ENCODE results near the gene PHF21A. TPM values are rescaled to one million over a fixed set of nuclear protein-coding genes. Genes with fewer than 3 reads are reported as not detected.

The PHF21A gene
- total and polyA plus RNA-seq, 2 of the 13 experiments (the other 11 are each of a cell fraction or from before 2014, with no cell fraction given), result 4.1 to 34.6 TPM

GRCh38 chr11:46010100-46010499 is 111.2 kb downstream of the PHF21A start:
- Histone ChIP-seq H2AFZ (ENCODE audit: low read length) (no peak overlapping the region), H3K4me1 (ENCODE audit: insufficient read depth, low read length) (no peaks in the 10 kb centered on the region), H3K9ac (ENCODE audit: insufficient read depth, low read depth, low read length) (no peak overlapping the region), H4K20me1 (ENCODE audit: insufficient read depth, low read length) (peaks cover 7% of the 10 kb centered on the region), H3K9me3 (ENCODE audit: low read length) (no peaks in the 10 kb centered on the region), H3K79me2 (ENCODE audit: insufficient read depth, low read length) (no peaks in the 10 kb centered on the region), H3K36me3 (replicated peaks in 1 of 2; ENCODE audit: control insufficient read depth in 1 of 2, insufficient read depth in 2 of 2, low read length in 2 of 2) (no peaks in the 10 kb centered on the region), H3K27ac (ENCODE audit: extremely low read length, insufficient read depth, low read length) (no peak overlapping the region), H3K27me3 (ENCODE audit: control insufficient read depth in 1 of 2, insufficient read depth in 2 of 2, low read length in 2 of 2) (no peaks in the 10 kb centered on the region), H3K4me3 (replicated peaks in 1 of 3; ENCODE audit: insufficient read depth in 1 of 3, low read depth in 2 of 3, low read length in 3 of 3) (no peak overlapping the region), H3K4me2 (ENCODE audit: low read depth, low read length) (no peak overlapping the region)
- ChIA-PET POLR2A (no interaction called here), CTCF (ENCODE audit: low intra/inter-chr PET ratio, low total read pairs) (no interaction called here)
- no peak for FAIRE-seq
- 100% methylated on average over 1 of the region's 1 CpG for WGBS (ENCODE audit: low lambda C conversion rate)
- no peak for ATAC-seq
- DNase-seq (ENCODE audit: low spot score), result no peak
- in situ Hi-C loops (cut with HindIII; ENCODE audit: extremely low pct_ligation_motif_present, low pct_unique_long_range_greater_than_20kb) (no loop called here), intact Hi-C loops (cut with micrococcal nuclease; ENCODE audit: unreplicated experiment) (no loop called here)
- no TSS peak for BruUV-seq (replicated peaks)
- TF ChIP-seq MAFK (conservative IDR thresholded peaks at IDR 0.05 in 1 of 2, IDR thresholded peaks at IDR 0.05 in 1 of 2; ENCODE audit: low read length in 2 of 2) (peak in 1 of 2 experiments; percentile 43; a peak in 2 of 4 replicates), MBD4 (IDR thresholded peaks at IDR 0.05; ENCODE audit: borderline replicate concordance, low read length) (no peak)

- no peaks in the 10 kb centered on the region for H3K9me3 ChIP-seq (ENCODE audit: low read length)
- DNase-seq (ENCODE audit: low spot score) (no peak), ATAC-seq (no peak), FAIRE-seq (no peak)
- in situ Hi-C loops (cut with HindIII; ENCODE audit: extremely low pct_ligation_motif_present, low pct_unique_long_range_greater_than_20kb), result no loop called here
- H3K36me3 ChIP-seq (replicated peaks in 1 of 2; ENCODE audit: control insufficient read depth in 1 of 2, insufficient read depth in 2 of 2, low read length in 2 of 2), result no peaks in the 10 kb centered on the region
- H3K4me1 ChIP-seq (ENCODE audit: insufficient read depth, low read length), result no peaks in the 10 kb centered on the region
- intact Hi-C loops (cut with micrococcal nuclease; ENCODE audit: unreplicated experiment), result loop anchor here (10.0 kb wide), 1 partner anchor 165 kb away; the partner anchor contains the start of gene CRY2
- ChIA-PET POLR2A (no interaction called here), CTCF (ENCODE audit: low intra/inter-chr PET ratio, low total read pairs) (no interaction called here)
- no TSS peak for BruUV-seq (replicated peaks)
- H3K9ac ChIP-seq (ENCODE audit: insufficient read depth, low read depth, low read length), result no peak overlapping the region
- H3K4me2 ChIP-seq (ENCODE audit: low read depth, low read length), result no peak overlapping the region
- H3K27me3 ChIP-seq (ENCODE audit: control insufficient read depth in 1 of 2, insufficient read depth in 2 of 2, low read length in 2 of 2), result no peaks in the 10 kb centered on the region
- H2AFZ ChIP-seq (ENCODE audit: low read length), result no peak overlapping the region
- H3K79me2 ChIP-seq (ENCODE audit: insufficient read depth, low read length), result no peaks in the 10 kb centered on the region
- no peak overlapping the region for H3K4me3 ChIP-seq (replicated peaks in 1 of 3; ENCODE audit: insufficient read depth in 1 of 3, low read depth in 2 of 3, low read length in 3 of 3)
- no peak for TF ChIP-seq ZSCAN12 (CRISPR knock-in tag; IDR thresholded peaks at IDR 0.05)
- TF ChIP-seq, protein P1, sequence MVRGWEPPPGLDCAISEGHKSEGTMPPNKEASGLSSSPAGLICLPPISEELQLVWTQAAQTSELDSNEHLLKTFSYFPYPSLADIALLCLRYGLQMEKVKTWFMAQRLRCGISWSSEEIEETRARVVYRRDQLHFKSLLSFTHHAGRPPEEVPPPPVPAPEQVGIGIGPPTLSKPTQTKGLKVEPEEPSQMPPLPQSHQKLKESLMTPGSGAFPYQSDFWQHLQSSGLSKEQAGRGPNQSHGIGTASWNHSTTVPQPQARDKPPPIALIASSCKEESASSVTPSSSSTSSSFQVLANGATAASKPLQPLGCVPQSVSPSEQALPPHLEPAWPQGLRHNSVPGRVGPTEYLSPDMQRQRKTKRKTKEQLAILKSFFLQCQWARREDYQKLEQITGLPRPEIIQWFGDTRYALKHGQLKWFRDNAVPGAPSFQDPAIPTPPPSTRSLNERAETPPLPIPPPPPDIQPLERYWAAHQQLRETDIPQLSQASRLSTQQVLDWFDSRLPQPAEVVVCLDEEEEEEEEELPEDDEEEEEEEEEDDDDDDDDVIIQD (CRISPR knock-in tag; IDR thresholded peaks at IDR 0.05; ENCODE audit: low read depth), result no peak
- no peak for TF ChIP-seq YEATS2 (CRISPR knock-in tag; IDR thresholded peaks at IDR 0.05; ENCODE audit: borderline replicate concordance)
- TF ChIP-seq FOXC1 (CRISPR knock-in tag; IDR thresholded peaks at IDR 0.05; ENCODE audit: borderline replicate concordance), result no peak
- TF ChIP-seq FOXM1 (CRISPR knock-in tag; IDR thresholded peaks at IDR 0.05), result no peak
- no peak for TF ChIP-seq RAD51 (IDR thresholded peaks at IDR 0.05; ENCODE audit: borderline replicate concordance)
- no peak for TF ChIP-seq SALL2 (CRISPR knock-in tag; IDR thresholded peaks at IDR 0.05)
- no peak for TF ChIP-seq KDM4B (CRISPR knock-in tag; IDR thresholded peaks at IDR 0.05)
- peaks cover 7% of the 10 kb centered on the region for H4K20me1 ChIP-seq (ENCODE audit: insufficient read depth, low read length)
- H3K27ac ChIP-seq (ENCODE audit: extremely low read length, insufficient read depth, low read length), result no peak overlapping the region
- 81% methylated on average over 2 of the region's 2 CpGs for WGBS (ENCODE audit: low lambda C conversion rate)
Observed at GRCh38 chr11:46009647-46010046, 111.6 kb downstream of the PHF21A start.
